H9 (cell line): ENCODE measurements around the gene ADGRG4. TPM values are rescaled to one million over a fixed set of nuclear protein-coding genes. Genes with fewer than 3 reads are reported as not detected.

Experiments
- DNase-seq: peaks from one replicate; pipeline ENCODE4 v3.0.0-alpha.2; 2017
- H2AFZ ChIP-seq: one replicate; pipeline ENCODE4 v1.6.1; 2013; ENCODE audit warnings: mild to moderate bottlenecking, low read length, control low read depth, moderate library complexity
- H2AK5ac ChIP-seq: 2 replicates; pipeline ENCODE4 v1.6.1; 2013; ENCODE audit warnings: low read length, control low read depth, mixed read lengths; ENCODE audit not compliant: insufficient read length
- H2BK120ac ChIP-seq: one replicate; pipeline ENCODE4 v1.6.1; 2013; ENCODE audit warnings: low read depth, mild to moderate bottlenecking, low read length, control low read depth, inconsistent platforms; ENCODE audit not compliant: poor library complexity, severe bottlenecking
- H2BK12ac ChIP-seq: 2 replicates; pipeline ENCODE4 v1.6.1; 2013; ENCODE audit warnings: low read length, control low read depth, mixed read lengths, low read depth; ENCODE audit not compliant: insufficient read length
- H2BK15ac ChIP-seq: 2 replicates; pipeline ENCODE4 v1.6.1; 2013; ENCODE audit warnings: low read depth, low read length, control low read depth
- H2BK20ac ChIP-seq: one replicate; pipeline ENCODE4 v1.6.1; 2013; ENCODE audit warnings: low read depth, mild to moderate bottlenecking, low read length, control low read depth, inconsistent platforms; ENCODE audit not compliant: poor library complexity, severe bottlenecking
- H2BK5ac ChIP-seq: 2 replicates; pipeline ENCODE4 v1.6.1; 2013; ENCODE audit warnings: low read length, control low read depth, mixed read lengths; ENCODE audit not compliant: insufficient read length
- H3K14ac ChIP-seq: 2 replicates; pipeline ENCODE4 v1.6.1; 2013; ENCODE audit warnings: low read length, control low read depth; ENCODE audit not compliant: insufficient read depth
- H3K18ac ChIP-seq: 2 replicates; pipeline ENCODE4 v1.6.1; 2013; ENCODE audit warnings: low read depth, mild to moderate bottlenecking, mixed read lengths, low read length, control low read depth; ENCODE audit not compliant: insufficient read length
- H3K23ac ChIP-seq: 2 replicates; pipeline ENCODE4 v1.6.1; 2013; ENCODE audit warnings: low read length, control low read depth, mixed read lengths, low read depth; ENCODE audit not compliant: insufficient read length
- H3K23me2 ChIP-seq: 2 replicates; pipeline ENCODE4 v1.6.1; 2013; ENCODE audit warnings: low read depth, mild to moderate bottlenecking, mixed read lengths, low read length, control low read depth; ENCODE audit not compliant: insufficient read length, poor library complexity, severe bottlenecking
- H3K27ac ChIP-seq: 2 replicates; pipeline ENCODE4 v1.5.1; 2013; ENCODE audit warnings: low read length, control low read depth, mixed read lengths, low read depth; ENCODE audit not compliant: insufficient read length
- H3K27me3 ChIP-seq: 2 replicates; pipeline ENCODE4 v1.6.1; 2013; ENCODE audit warnings: low read length, control low read depth, inconsistent platforms; ENCODE audit not compliant: insufficient read depth
- H3K4ac ChIP-seq: 2 replicates; pipeline ENCODE4 v1.6.1; 2013; ENCODE audit warnings: low read depth, mild to moderate bottlenecking, control low read depth, inconsistent platforms, low read length, moderate library complexity
- H3K4me1 ChIP-seq: 2 replicates; pipeline ENCODE4 v1.6.1; 2013; ENCODE audit warnings: low read length, control low read depth, inconsistent platforms; ENCODE audit not compliant: insufficient read depth
- H3K4me2 ChIP-seq: 2 replicates; pipeline ENCODE4 v1.6.1; 2013; ENCODE audit warnings: low read length, control low read depth, mixed read lengths; ENCODE audit not compliant: insufficient read length, insufficient read depth
- H3K56ac ChIP-seq: 2 replicates; pipeline ENCODE4 v1.6.1; 2013; ENCODE audit warnings: low read depth, mild to moderate bottlenecking, mixed read lengths, low read length, control low read depth; ENCODE audit not compliant: insufficient read length
- H3K79me1 ChIP-seq: 2 replicates; pipeline ENCODE4 v1.6.1; 2013; ENCODE audit warnings: low read depth, mild to moderate bottlenecking, moderate library complexity, low read length, control low read depth, inconsistent platforms; ENCODE audit not compliant: insufficient read depth, poor library complexity, severe bottlenecking
- H3K79me2 ChIP-seq: 2 replicates; pipeline ENCODE4 v1.6.1; 2013; ENCODE audit warnings: low read length, control low read depth, inconsistent platforms; ENCODE audit not compliant: insufficient read depth
- H3K9ac ChIP-seq: 2 replicates; pipeline ENCODE4 v1.6.1; 2013; ENCODE audit warnings: low read length, control low read depth, mixed read lengths; ENCODE audit not compliant: insufficient read length; ENCODE audit errors: extremely low read depth
- H3K9me3 ChIP-seq: one replicate; pipeline ENCODE4 v1.6.1; 2013; ENCODE audit warnings: low read depth, low read length, inconsistent platforms; ENCODE audit not compliant: control insufficient read depth
- H3T11ph ChIP-seq: one replicate; pipeline ENCODE4 v1.6.1; 2013; ENCODE audit warnings: mild to moderate bottlenecking, low read length, control low read depth, inconsistent platforms
- H4K20me1 ChIP-seq: one replicate; pipeline ENCODE4 v1.6.1; 2013; ENCODE audit not compliant: control insufficient read depth, insufficient read length, insufficient read depth
- H4K5ac ChIP-seq: 2 replicates; pipeline ENCODE4 v1.6.1; 2013; ENCODE audit warnings: low read depth, mild to moderate bottlenecking, mixed read lengths, low read length, control low read depth; ENCODE audit not compliant: insufficient read length
- H4K8ac ChIP-seq: replicated peaks from 2 replicates; pipeline ENCODE4 v1.6.1; 2013; ENCODE audit warnings: low read length, control low read depth, mixed read lengths, low read depth; ENCODE audit not compliant: insufficient read length
- H4K91ac ChIP-seq: 2 replicates; pipeline ENCODE4 v1.6.1; 2013; ENCODE audit warnings: low read depth, mild to moderate bottlenecking, moderate library complexity, mixed read lengths, low read length, control low read depth; ENCODE audit not compliant: insufficient read length
- H3K27ac Mint-ChIP-seq, 3 experiments: 2 replicates in 2 of 3; 3 replicates in 1 of 3; pipeline ENCODE4 v1.8.0; 2020 to 2021; ENCODE audit warnings: mixed read lengths in 3 of 3, mild to moderate bottlenecking in 1 of 3, moderate library complexity in 1 of 3
- H3K27me3 Mint-ChIP-seq: 2 replicates; pipeline ENCODE4 v1.8.0; 2021; ENCODE audit warnings: low read depth, mild to moderate bottlenecking, moderate library complexity, mixed read lengths
- H3K36me3 Mint-ChIP-seq, 3 experiments: 2 replicates in 2 of 3; 3 replicates in 1 of 3; pipeline ENCODE4 v1.8.0; 2020 to 2021; ENCODE audit warnings: low read depth in 3 of 3, mixed read lengths in 3 of 3; ENCODE audit not compliant: insufficient read depth in 1 of 3
- H3K4me1 Mint-ChIP-seq, 2 experiments: 2 replicates each; pipeline ENCODE4 v1.8.0; 2020; ENCODE audit warnings: mixed read lengths in 2 of 2
- H3K4me3 Mint-ChIP-seq, 2 experiments: 2 replicates in 1 of 2; 3 replicates in 1 of 2; pipeline ENCODE4 v1.8.0; 2020 to 2021; ENCODE audit warnings: mild to moderate bottlenecking in 2 of 2, mixed read lengths in 2 of 2, moderate library complexity in 1 of 2
- H3K9me3 Mint-ChIP-seq, 2 experiments: 2 replicates in 1 of 2; 3 replicates in 1 of 2; pipeline ENCODE4 v1.8.0; 2020; ENCODE audit warnings: mild to moderate bottlenecking in 2 of 2, mixed read lengths in 2 of 2, moderate library complexity in 1 of 2
- CTCF ChIP-seq: fragments of 200-600 bp; sonication (generic); conservative IDR thresholded peaks from 3 replicates; pipeline ENCODE4 v1.8.0; 2021; ENCODE audit warnings: antibody characterized with exemption, mild to moderate bottlenecking
- WGBS: extraction: QIAGEN DNeasy Blood & Tissue Kit; methylation state at CpG from one replicate; pipeline ENCODE4 v1.1.7; 2013; ENCODE audit warnings: missing lambda C conversion rate, low lambda C conversion rate, mixed read lengths; ENCODE audit not compliant: insufficient read length; ENCODE audit errors: extremely low coverage; 5-methylcytosine and 5-hydroxymethylcytosine counted together
- total RNA-seq: library from RNA; stranded (reverse); gene quantifications from 2 replicates; pipeline ENCODE4 v1.2.1, GENCODE V29; 2021

The ADGRG4 gene
- total RNA-seq, 1 experiment from 2014 or later, result not detected

- Histone ChIP-seq H3K14ac (no peak overlapping the region), H3K4ac (no peak overlapping the region), H3K56ac (no peak overlapping the region), H3K27ac (no peak overlapping the region), H3K27me3 (no peaks in the 10 kb centered on the region), H2BK12ac (no peak overlapping the region), H3K4me1 (no peaks in the 10 kb centered on the region), H2BK120ac (no peak overlapping the region), H3K9me3 (peaks cover 8% of the 10 kb centered on the region), H2AFZ (no peak overlapping the region), H3K9ac (no peak overlapping the region), H4K20me1 (no peaks in the 10 kb centered on the region), H2BK15ac (no peak overlapping the region), H3K4me2 (no peak overlapping the region), H3K23ac (no peak overlapping the region), H3K79me1 (no peaks in the 10 kb centered on the region), H3T11ph (no peak overlapping the region), H2AK5ac (no peak overlapping the region), H2BK5ac (no peak overlapping the region), H4K8ac (no peak overlapping the region), H3K23me2 (no peaks in the 10 kb centered on the region), H3K79me2 (no peaks in the 10 kb centered on the region), H2BK20ac (no peak overlapping the region), H4K91ac (no peak overlapping the region), H4K5ac (no peak overlapping the region), H3K18ac (no peak overlapping the region)
- Mint-ChIP-seq H3K27me3 (peaks cover 15% of the 10 kb centered on the region), H3K4me1 (no peaks in the 10 kb centered on the region), H3K36me3 (peaks cover 0 to 4% (median 2%) of the 10 kb centered on the region in 3 experiments; a peak in 1 of 7 replicates), H3K27ac (no peak overlapping the region; a peak in 1 of 7 replicates), H3K4me3 (no peak overlapping the region), H3K9me3 (peaks cover 46 to 78% of the 10 kb centered on the region in 2 experiments)
- no peak for DNase-seq
- WGBS, result no CpG with 5 or more reads among the region's 5 CpGs
- peak; percentile 73 for TF ChIP-seq CTCF
Measured at GRCh38 chrX:136268051-136269048, 32.4 kb upstream of the ADGRG4 start.
